Trophoblast cell (in vitro differentiated cells and primary cell): ENCODE measurements around the gene PALLD.
A peak's percentile ranks its signal among the peaks of the same experiment; 100 is the strongest.

Experiments used
- DNase-seq, 2 donors: peaks; one replicate each; pipeline ENCODE4 v3.0.0-alpha.2; 2016
- H2AFZ ChIP-seq: 2 replicates; pipeline ENCODE4 v1.6.1; 2013; ENCODE audit warnings: low read length, moderate library complexity, mild to moderate bottlenecking; ENCODE audit not compliant: insufficient read depth, poor library complexity
- H2AK5ac ChIP-seq: 2 replicates; pipeline ENCODE4 v1.6.1; 2013; ENCODE audit warnings: mild to moderate bottlenecking, low read length
- H2BK120ac ChIP-seq: 2 replicates; pipeline ENCODE4 v1.6.1; 2013; ENCODE audit warnings: low read length, mild to moderate bottlenecking, moderate library complexity; ENCODE audit not compliant: insufficient read depth, poor library complexity
- H2BK12ac ChIP-seq: 2 replicates; pipeline ENCODE4 v1.6.1; 2013; ENCODE audit warnings: mild to moderate bottlenecking, low read length, moderate library complexity
- H2BK5ac ChIP-seq: 2 replicates; pipeline ENCODE4 v1.6.1; 2013; ENCODE audit warnings: low read length, low read depth, moderate library complexity, mild to moderate bottlenecking; ENCODE audit not compliant: poor library complexity
- H3K14ac ChIP-seq: 2 replicates; pipeline ENCODE4 v1.6.1; 2013; ENCODE audit warnings: mild to moderate bottlenecking, low read length
- H3K18ac ChIP-seq: 2 replicates; pipeline ENCODE4 v1.6.1; 2013; ENCODE audit warnings: mild to moderate bottlenecking, low read length
- H3K23ac ChIP-seq: 2 replicates; pipeline ENCODE4 v1.6.1; 2013; ENCODE audit warnings: low read length
- H3K27ac ChIP-seq: 2 replicates; pipeline ENCODE4 v1.5.1; 2013; ENCODE audit warnings: low read depth, mild to moderate bottlenecking, inconsistent platforms, low read length, moderate library complexity
- H3K27me3 ChIP-seq: 2 replicates; pipeline ENCODE4 v1.6.1; 2013; ENCODE audit warnings: inconsistent platforms, mild to moderate bottlenecking, low read length, moderate library complexity; ENCODE audit not compliant: insufficient read depth
- H3K36me3 ChIP-seq, 2 experiments: 1 replicate in 1 of 2; 2 replicates in 1 of 2; pipeline ENCODE4 v1.6.1; 2013; ENCODE audit warnings: low read length in 2 of 2, mild to moderate bottlenecking in 2 of 2, moderate library complexity in 1 of 2; ENCODE audit not compliant: insufficient read depth in 2 of 2, control insufficient read depth in 1 of 2
- H3K4ac ChIP-seq: 2 replicates; pipeline ENCODE4 v1.6.1; 2013; ENCODE audit warnings: low read depth, mild to moderate bottlenecking, low read length, moderate library complexity
- H3K4me1 ChIP-seq, 2 experiments: 1 replicate in 1 of 2; 2 replicates in 1 of 2; pipeline ENCODE4 v1.6.1; 2013; ENCODE audit warnings: low read length in 2 of 2, mild to moderate bottlenecking in 2 of 2, moderate library complexity in 1 of 2; ENCODE audit not compliant: insufficient read depth in 2 of 2, control insufficient read depth in 1 of 2
- H3K4me2 ChIP-seq: 2 replicates; pipeline ENCODE4 v1.6.1; 2013; ENCODE audit warnings: inconsistent platforms, mild to moderate bottlenecking, low read length, moderate library complexity
- H3K4me3 ChIP-seq: 2 replicates; pipeline ENCODE4 v1.5.1; 2013; ENCODE audit warnings: mild to moderate bottlenecking, low read depth, low read length, inconsistent platforms
- H3K79me1 ChIP-seq: one replicate; pipeline ENCODE4 v1.6.1; 2013; ENCODE audit warnings: low read length
- H3K79me2 ChIP-seq: 2 replicates; pipeline ENCODE4 v1.6.1; 2013; ENCODE audit warnings: low read length, mild to moderate bottlenecking; ENCODE audit not compliant: control insufficient read depth, insufficient read depth, poor library complexity
- H3K9ac ChIP-seq: 2 replicates; pipeline ENCODE4 v1.6.1; 2013; ENCODE audit warnings: mild to moderate bottlenecking, low read length
- H3K9me3 ChIP-seq: 2 replicates; pipeline ENCODE4 v1.6.1; 2013; ENCODE audit warnings: low read depth, mild to moderate bottlenecking, control low read depth, inconsistent platforms, low read length; ENCODE audit not compliant: insufficient read depth
- H4K12ac ChIP-seq: 2 replicates; pipeline ENCODE4 v1.6.1; 2013; ENCODE audit warnings: low read depth, mild to moderate bottlenecking, low read length, moderate library complexity
- H4K8ac ChIP-seq: 2 replicates; pipeline ENCODE4 v1.6.1; 2013; ENCODE audit warnings: low read depth, mild to moderate bottlenecking, low read length, moderate library complexity
- H4K91ac ChIP-seq: one replicate; pipeline ENCODE4 v1.6.1; 2013; ENCODE audit warnings: low read depth, mild to moderate bottlenecking, low read length, moderate library complexity
- WGBS: extraction: QIAGEN DNeasy Blood & Tissue Kit; methylation state at CpG from one replicate; pipeline ENCODE4 v1.1.7; 2013; ENCODE audit warnings: missing lambda C conversion rate; ENCODE audit not compliant: insufficient read length, insufficient coverage; ENCODE audit errors: extremely low coverage; 5-methylcytosine and 5-hydroxymethylcytosine counted together

Gene PALLD

GRCh38 chr4:168751263-168752225 is 254.7 kb downstream of the PALLD start:
- WGBS: no CpG with 5 or more reads among the region's 12 CpGs
- H3K4me3 ChIP-seq: no peak overlapping the region

GRCh38 chr4:168755598-168756477 is 259.0 kb downstream of the PALLD start:
- H3K27ac ChIP-seq: no peak overlapping the region

More at GRCh38 chr4:168751263-168752225, 254.7 kb downstream of the PALLD start:
- Histone ChIP-seq H3K36me3 (peaks cover 13 to 15% of the 10 kb centered on the region in 2 experiments), H3K9ac (no peak overlapping the region), H2AFZ (no peak overlapping the region), H3K4ac (no peak overlapping the region), H3K79me2 (no peaks in the 10 kb centered on the region), H4K8ac (no peak overlapping the region), H3K9me3 (peaks cover 1% of the 10 kb centered on the region), H3K27ac (no peak overlapping the region), H2BK5ac (no peak overlapping the region), H3K4me1 (peaks cover 6 to 7% of the 10 kb centered on the region in 2 experiments), H3K23ac (no peak overlapping the region), H3K4me2 (no peak overlapping the region), H2AK5ac (no peak overlapping the region), H3K79me1 (no peaks in the 10 kb centered on the region), H3K18ac (peak overlapping the region; percentile 29), H4K12ac (no peak overlapping the region), H3K14ac (no peak overlapping the region), H2BK12ac (no peak overlapping the region), H4K91ac (no peak overlapping the region), H2BK120ac (no peak overlapping the region), H3K27me3 (no peaks in the 10 kb centered on the region)
- DNase-seq: peak; percentile 81 to 86

GRCh38 chr4:168757500-168757899 is 260.6 kb downstream of the PALLD start:
- no peak overlapping the region for H2BK12ac ChIP-seq
- H3K4me3 ChIP-seq: no peak overlapping the region
- H2AFZ ChIP-seq: no peak overlapping the region
- no peak overlapping the region for H2AK5ac ChIP-seq
- H3K79me1 ChIP-seq: no peaks in the 10 kb centered on the region
- no peak overlapping the region for H3K27ac ChIP-seq
- H4K8ac ChIP-seq: no peak overlapping the region
- H3K9me3 ChIP-seq: peaks cover 1% of the 10 kb centered on the region
- H4K12ac ChIP-seq: no peak overlapping the region
- H3K79me2 ChIP-seq: no peaks in the 10 kb centered on the region
- no peak overlapping the region for H3K18ac ChIP-seq
- no peak overlapping the region for H3K23ac ChIP-seq
- H3K36me3 ChIP-seq: peaks cover 12 to 13% of the 10 kb centered on the region in 2 experiments
- H3K14ac ChIP-seq: no peak overlapping the region
- no peak overlapping the region for H3K4ac ChIP-seq
- no peak overlapping the region for H4K91ac ChIP-seq
- no peak overlapping the region for H3K4me2 ChIP-seq
- peaks cover 6 to 7% of the 10 kb centered on the region in 2 experiments for H3K4me1 ChIP-seq
- peak; percentile 62 to 80 for DNase-seq
- H3K27me3 ChIP-seq: no peaks in the 10 kb centered on the region
- WGBS: no CpG with 5 or more reads among the region's 8 CpGs
- no peak overlapping the region for H2BK120ac ChIP-seq
- no peak overlapping the region for H2BK5ac ChIP-seq
- no peak overlapping the region for H3K9ac ChIP-seq

More at GRCh38 chr4:168755598-168756477, 259.0 kb downstream of the PALLD start:
- no CpG with 5 or more reads among the region's 8 CpGs for WGBS
- DNase-seq: peak in 1 of 2 donors; percentile 52
- Histone ChIP-seq H3K4ac (no peak overlapping the region), H4K12ac (no peak overlapping the region), H3K4me3 (no peak overlapping the region), H2BK120ac (no peak overlapping the region), H2BK5ac (no peak overlapping the region), H3K18ac (no peak overlapping the region), H3K27me3 (no peaks in the 10 kb centered on the region), H3K4me1 (peaks cover 6 to 7% of the 10 kb centered on the region in 2 experiments), H2AK5ac (no peak overlapping the region), H2AFZ (no peak overlapping the region), H3K23ac (no peak overlapping the region), H4K8ac (no peak overlapping the region), H3K79me2 (no peaks in the 10 kb centered on the region), H3K9me3 (peaks cover 1% of the 10 kb centered on the region), H4K91ac (no peak overlapping the region), H3K79me1 (no peaks in the 10 kb centered on the region), H2BK12ac (no peak overlapping the region), H3K14ac (no peak overlapping the region), H3K9ac (no peak overlapping the region), H3K36me3 (peaks cover 9 to 11% of the 10 kb centered on the region in 2 experiments), H3K4me2 (no peak overlapping the region)

DNA sequence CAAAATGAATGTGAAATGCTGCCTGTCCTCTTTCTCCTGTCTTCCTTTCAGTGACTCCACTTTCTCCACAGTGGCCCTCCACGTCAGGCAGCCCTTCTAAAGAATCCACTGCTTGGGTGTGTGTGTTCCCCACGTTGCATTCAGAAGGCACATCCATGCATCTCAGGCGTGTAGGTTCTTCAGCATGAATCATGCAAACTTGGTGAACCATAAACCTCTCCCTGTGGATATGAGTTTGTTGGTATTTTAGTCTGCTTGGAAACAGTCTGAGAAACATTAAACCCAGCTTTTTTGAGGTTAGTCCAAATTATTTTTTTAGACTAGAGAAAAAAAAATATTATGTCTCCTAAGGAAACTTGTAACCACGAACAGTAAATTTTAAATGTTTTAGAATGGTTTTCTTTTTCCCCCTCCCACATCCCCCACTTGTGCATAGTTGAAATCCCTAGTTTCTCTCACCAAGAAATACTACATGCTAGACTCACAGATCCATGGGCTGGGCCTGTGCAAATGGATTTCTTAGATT is 261.6 kb downstream of the PALLD start:
- Histone ChIP-seq H2AFZ (no peak overlapping the region), H3K27me3 (no peaks in the 10 kb centered on the region), H3K18ac (no peak overlapping the region), H4K8ac (no peak overlapping the region), H3K4me2 (no peak overlapping the region), H3K27ac (no peak overlapping the region), H2AK5ac (no peak overlapping the region), H4K12ac (no peak overlapping the region), H2BK12ac (no peak overlapping the region), H3K4me1 (peaks cover 6 to 7% of the 10 kb centered on the region in 2 experiments), H3K14ac (no peak overlapping the region), H3K79me1 (no peaks in the 10 kb centered on the region), H2BK5ac (no peak overlapping the region), H3K4me3 (peak overlapping the region; percentile 31), H3K9me3 (peaks cover 1% of the 10 kb centered on the region), H4K91ac (no peak overlapping the region), H3K36me3 (peaks cover 10 to 13% of the 10 kb centered on the region in 2 experiments), H3K79me2 (no peaks in the 10 kb centered on the region), H3K23ac (no peak overlapping the region), H3K9ac (no peak overlapping the region), H3K4ac (no peak overlapping the region), H2BK120ac (no peak overlapping the region)
- WGBS: no CpG with 5 or more reads among the region's 4 CpGs
- DNase-seq: no peak
